ENCODE data around the gene KLRC3.

DNA sequence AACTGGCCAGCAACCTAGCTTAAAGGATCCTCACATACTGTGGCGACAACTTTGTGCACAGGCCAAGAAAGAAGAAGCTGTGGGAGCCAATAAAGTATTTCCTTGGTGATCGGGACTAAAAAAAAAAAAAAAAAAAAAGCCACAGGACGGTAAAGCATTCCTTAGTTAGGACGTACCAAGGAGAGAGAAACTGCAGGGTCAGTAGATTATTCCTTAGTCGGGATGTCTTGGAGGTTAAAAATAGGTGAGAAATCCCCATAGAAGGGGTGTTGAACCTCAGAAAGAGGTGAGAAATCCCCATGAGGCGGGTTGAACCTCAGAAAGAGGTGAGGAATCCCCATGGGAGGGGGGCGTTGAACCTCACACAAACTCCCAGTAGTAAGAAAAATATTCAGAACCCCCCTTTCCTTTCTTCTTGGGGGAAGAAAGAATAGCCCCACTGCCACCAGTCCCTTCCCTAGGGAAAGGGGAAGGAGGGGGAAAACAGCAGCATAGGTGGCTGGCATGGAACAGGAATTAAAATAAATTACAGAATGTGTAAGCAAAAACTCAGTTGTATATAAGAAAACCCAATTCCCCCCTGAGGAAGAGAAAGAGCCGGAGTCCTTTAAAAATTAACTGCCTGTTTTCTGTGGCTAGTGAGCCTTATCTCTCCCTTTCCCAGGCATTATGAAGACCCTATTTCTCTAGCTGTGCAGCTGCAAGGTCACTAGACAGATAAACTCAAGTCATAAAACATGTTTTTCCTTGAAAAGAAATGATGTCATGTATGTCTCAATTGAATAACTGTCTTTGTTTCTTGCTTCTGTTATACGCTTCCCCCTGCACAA is 57.4 kb downstream of the KLRC3 start:
- no peak for TF ChIP-seq POLR2A (IDR thresholded peaks at IDR 0.05)
- TF ChIP-seq, protein P1, sequence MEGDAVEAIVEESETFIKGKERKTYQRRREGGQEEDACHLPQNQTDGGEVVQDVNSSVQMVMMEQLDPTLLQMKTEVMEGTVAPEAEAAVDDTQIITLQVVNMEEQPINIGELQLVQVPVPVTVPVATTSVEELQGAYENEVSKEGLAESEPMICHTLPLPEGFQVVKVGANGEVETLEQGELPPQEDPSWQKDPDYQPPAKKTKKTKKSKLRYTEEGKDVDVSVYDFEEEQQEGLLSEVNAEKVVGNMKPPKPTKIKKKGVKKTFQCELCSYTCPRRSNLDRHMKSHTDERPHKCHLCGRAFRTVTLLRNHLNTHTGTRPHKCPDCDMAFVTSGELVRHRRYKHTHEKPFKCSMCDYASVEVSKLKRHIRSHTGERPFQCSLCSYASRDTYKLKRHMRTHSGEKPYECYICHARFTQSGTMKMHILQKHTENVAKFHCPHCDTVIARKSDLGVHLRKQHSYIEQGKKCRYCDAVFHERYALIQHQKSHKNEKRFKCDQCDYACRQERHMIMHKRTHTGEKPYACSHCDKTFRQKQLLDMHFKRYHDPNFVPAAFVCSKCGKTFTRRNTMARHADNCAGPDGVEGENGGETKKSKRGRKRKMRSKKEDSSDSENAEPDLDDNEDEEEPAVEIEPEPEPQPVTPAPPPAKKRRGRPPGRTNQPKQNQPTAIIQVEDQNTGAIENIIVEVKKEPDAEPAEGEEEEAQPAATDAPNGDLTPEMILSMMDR (IDR thresholded peaks at IDR 0.05) = no peak

Measured in heart left ventricle (tissue), 13 donors.